ENCODE data around the gene HIVEP1.

HIVEP1 gene

DNA sequence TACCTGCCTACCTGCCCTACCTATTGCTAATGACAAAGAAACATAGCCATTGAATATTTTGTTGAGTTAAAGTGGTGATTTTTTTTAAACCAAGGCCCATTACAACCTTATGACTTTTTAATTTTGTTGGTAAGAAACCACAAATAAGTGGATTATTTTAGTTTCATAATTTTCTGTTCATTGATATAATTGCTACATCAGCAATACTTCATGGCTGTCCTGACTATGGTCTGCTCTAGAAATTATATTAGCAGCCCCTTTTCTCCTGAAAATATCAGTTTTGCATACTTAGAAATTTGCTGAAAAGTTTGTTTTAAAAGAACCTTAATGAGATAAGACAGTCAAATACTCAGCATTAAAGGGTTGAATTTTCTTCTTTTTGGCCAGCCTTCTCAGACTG, 106.5 kb downstream of the HIVEP1 start:
- Histone ChIP-seq H3K27ac (replicated peaks; ENCODE audit: low read length) (no peak overlapping the region), H3K18ac (ENCODE audit: low read length) (no peak overlapping the region), H3K27me3 (ENCODE audit: control insufficient read depth in 3 of 3, insufficient read depth in 3 of 3, low read depth in 1 of 3, low read length in 3 of 3) (no peaks in the 10 kb centered on the region), H3K9me3 (replicated peaks in 1 of 2; ENCODE audit: control insufficient read depth in 2 of 2, insufficient read depth in 1 of 2, low read depth in 1 of 2, low read length in 2 of 2) (peaks cover 10 to 15% of the 10 kb centered on the region in 2 donors), H4K8ac (ENCODE audit: low read depth, low read length) (no peak overlapping the region), H3K4me3 (ENCODE audit: low read length in 2 of 2) (no peak overlapping the region), H3K9ac (ENCODE audit: low read depth, low read length, poor library complexity) (no peak overlapping the region), H3K4ac (ENCODE audit: low read length) (no peak overlapping the region), H3K36me3 (replicated peaks in 1 of 2; ENCODE audit: control insufficient read depth in 2 of 2, insufficient read depth in 2 of 2, low read length in 2 of 2) (peaks cover 25 to 31% of the 10 kb centered on the region in 2 donors), H3K4me1 (ENCODE audit: control insufficient read depth in 2 of 2, insufficient read depth in 1 of 2, low read depth in 1 of 2, low read length in 2 of 2) (peaks cover 2 to 5% of the 10 kb centered on the region in 2 donors), H2BK12ac (ENCODE audit: low read length) (no peak overlapping the region), H3K4me2 (ENCODE audit: insufficient read depth, low read length, poor library complexity, severe bottlenecking) (no peak overlapping the region), H2BK15ac (ENCODE audit: low read length) (no peak overlapping the region), H4K91ac (ENCODE audit: low read depth, low read length, poor library complexity) (no peak overlapping the region), H2BK5ac (ENCODE audit: low read length) (no peak overlapping the region), H3K23ac (ENCODE audit: low read depth, low read length, poor library complexity) (no peak overlapping the region), H2AFZ (ENCODE audit: low read length) (peak overlapping the region; percentile 56), H2AK5ac (ENCODE audit: low read depth, low read length) (no peak overlapping the region), H3K79me1 (ENCODE audit: low read depth, low read length) (peaks cover 2% of the 10 kb centered on the region), H2BK120ac (ENCODE audit: low read depth, low read length) (no peak overlapping the region), H3K14ac (ENCODE audit: low read length) (no peak overlapping the region)
- DNase-seq (ENCODE audit: low spot score), result no peak

DNA sequence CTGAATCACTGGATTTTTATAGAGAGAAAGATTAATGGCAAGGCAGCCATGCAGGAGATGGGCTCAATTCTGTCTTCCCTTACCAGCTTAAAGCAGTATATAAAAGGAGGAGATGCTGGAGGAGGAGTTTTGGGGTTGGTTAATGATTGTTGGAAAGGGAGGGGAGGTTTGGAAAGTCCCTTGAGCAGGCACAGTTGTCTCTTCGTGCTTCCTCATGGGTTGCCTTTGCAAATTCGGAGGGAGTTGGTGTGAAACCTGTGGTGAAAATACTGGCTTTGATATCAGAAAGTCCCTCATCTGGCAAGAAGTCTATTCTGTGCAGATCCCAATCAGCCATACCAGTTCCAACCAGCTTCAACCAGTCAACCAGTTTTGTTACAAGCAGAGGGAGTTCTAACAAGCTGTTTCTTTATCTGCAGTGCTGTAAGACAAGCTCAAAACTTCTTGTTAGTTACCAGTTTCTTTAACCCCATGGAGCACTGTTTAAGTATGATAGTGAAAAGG, 107.0 kb downstream of the HIVEP1 start:
- WGBS, 2 donors (ENCODE audit: extremely low coverage in 2 of 2, insufficient read length in 2 of 2, insufficient replicate concordance in 1 of 2), result no CpG with 5 or more reads among the region's 2 CpGs
- Histone ChIP-seq H3K14ac (ENCODE audit: low read length) (no peak overlapping the region), H4K91ac (ENCODE audit: low read depth, low read length, poor library complexity) (no peak overlapping the region), H3K18ac (ENCODE audit: low read length) (no peak overlapping the region), H2AFZ (ENCODE audit: low read length) (peak overlapping the region; percentile 56), H3K36me3 (replicated peaks in 1 of 2; ENCODE audit: control insufficient read depth in 2 of 2, insufficient read depth in 2 of 2, low read length in 2 of 2) (peaks cover 25 to 37% of the 10 kb centered on the region in 2 donors), H2BK5ac (ENCODE audit: low read length) (no peak overlapping the region), H3K23ac (ENCODE audit: low read depth, low read length, poor library complexity) (no peak overlapping the region), H2BK120ac (ENCODE audit: low read depth, low read length) (no peak overlapping the region), H3K4me1 (ENCODE audit: control insufficient read depth in 2 of 2, insufficient read depth in 1 of 2, low read depth in 1 of 2, low read length in 2 of 2) (peaks cover 2 to 5% of the 10 kb centered on the region in 2 donors), H3K4me2 (ENCODE audit: insufficient read depth, low read length, poor library complexity, severe bottlenecking) (no peak overlapping the region), H3K9ac (ENCODE audit: low read depth, low read length, poor library complexity) (no peak overlapping the region), H2BK15ac (ENCODE audit: low read length) (no peak overlapping the region), H3K4ac (ENCODE audit: low read length) (no peak overlapping the region), H3K79me1 (ENCODE audit: low read depth, low read length) (no peaks in the 10 kb centered on the region), H3K4me3 (ENCODE audit: low read length in 2 of 2) (no peak overlapping the region), H2AK5ac (ENCODE audit: low read depth, low read length) (no peak overlapping the region), H3K27me3 (ENCODE audit: control insufficient read depth in 3 of 3, insufficient read depth in 3 of 3, low read depth in 1 of 3, low read length in 3 of 3) (no peaks in the 10 kb centered on the region), H3K9me3 (replicated peaks in 1 of 2; ENCODE audit: control insufficient read depth in 2 of 2, insufficient read depth in 1 of 2, low read depth in 1 of 2, low read length in 2 of 2) (peaks cover 10 to 15% of the 10 kb centered on the region in 2 donors), H4K8ac (ENCODE audit: low read depth, low read length) (no peak overlapping the region), H3K27ac (replicated peaks; ENCODE audit: low read length) (no peak overlapping the region), H2BK12ac (ENCODE audit: low read length) (no peak overlapping the region)
- no peak for DNase-seq (ENCODE audit: low spot score)

DNA sequence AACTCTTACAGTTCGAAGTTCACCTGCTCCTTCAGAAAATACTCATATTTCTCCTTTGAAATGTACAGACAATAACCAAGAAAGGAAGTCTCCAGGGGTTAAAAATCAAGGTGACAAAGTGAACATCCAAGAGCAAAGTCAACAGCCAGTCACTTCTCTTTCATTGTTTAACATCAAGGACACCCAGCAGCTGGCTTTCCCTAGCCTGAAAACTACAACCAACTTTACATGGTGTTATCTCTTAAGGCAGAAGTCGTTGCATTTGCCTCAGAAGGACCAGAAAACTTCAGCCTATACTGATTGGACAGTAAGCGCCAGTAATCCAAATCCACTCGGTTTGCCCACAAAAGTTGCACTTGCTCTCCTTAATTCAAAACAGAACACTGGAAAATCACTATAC, 113.3 kb downstream of the HIVEP1 start:
- no peak overlapping the region for H3K27ac ChIP-seq (replicated peaks; ENCODE audit: low read length)
- no peak overlapping the region for H3K9ac ChIP-seq (ENCODE audit: low read depth, low read length, poor library complexity)
- no peak overlapping the region for H3K4ac ChIP-seq (ENCODE audit: low read length)
- H2AFZ ChIP-seq (ENCODE audit: low read length), result no peak overlapping the region
- DNase-seq (ENCODE audit: low spot score), result no peak
- no peaks in the 10 kb centered on the region for H3K79me1 ChIP-seq (ENCODE audit: low read depth, low read length)
- H3K27me3 ChIP-seq (ENCODE audit: control insufficient read depth in 3 of 3, insufficient read depth in 3 of 3, low read depth in 1 of 3, low read length in 3 of 3), result no peaks in the 10 kb centered on the region
- no peaks in the 10 kb centered on the region for H3K4me1 ChIP-seq (ENCODE audit: control insufficient read depth in 2 of 2, insufficient read depth in 1 of 2, low read depth in 1 of 2, low read length in 2 of 2)
- H3K4me2 ChIP-seq (ENCODE audit: insufficient read depth, low read length, poor library complexity, severe bottlenecking), result no peak overlapping the region
- H2BK5ac ChIP-seq (ENCODE audit: low read length), result no peak overlapping the region
- H3K14ac ChIP-seq (ENCODE audit: low read length), result no peak overlapping the region
- H3K9me3 ChIP-seq (replicated peaks in 1 of 2; ENCODE audit: control insufficient read depth in 2 of 2, insufficient read depth in 1 of 2, low read depth in 1 of 2, low read length in 2 of 2), result peaks cover 8% of the 10 kb centered on the region in 2 donors
- no peak overlapping the region for H2BK120ac ChIP-seq (ENCODE audit: low read depth, low read length)
- H2AK5ac ChIP-seq (ENCODE audit: low read depth, low read length), result no peak overlapping the region
- H3K36me3 ChIP-seq (replicated peaks in 1 of 2; ENCODE audit: control insufficient read depth in 2 of 2, insufficient read depth in 2 of 2, low read length in 2 of 2), result peaks cover 26 to 41% of the 10 kb centered on the region in 2 donors
- no peak overlapping the region for H2BK15ac ChIP-seq (ENCODE audit: low read length)
- H4K8ac ChIP-seq (ENCODE audit: low read depth, low read length), result no peak overlapping the region
- H3K4me3 ChIP-seq (ENCODE audit: low read length in 2 of 2), result no peak overlapping the region
- H4K91ac ChIP-seq (ENCODE audit: low read depth, low read length, poor library complexity), result no peak overlapping the region
- no peak overlapping the region for H2BK12ac ChIP-seq (ENCODE audit: low read length)
- H3K18ac ChIP-seq (ENCODE audit: low read length), result no peak overlapping the region
- WGBS, 2 donors (ENCODE audit: extremely low coverage in 2 of 2, insufficient read length in 2 of 2, insufficient replicate concordance in 1 of 2), result no CpG with 5 or more reads among the region's 4 CpGs
- no peak overlapping the region for H3K23ac ChIP-seq (ENCODE audit: low read depth, low read length, poor library complexity)

DNA sequence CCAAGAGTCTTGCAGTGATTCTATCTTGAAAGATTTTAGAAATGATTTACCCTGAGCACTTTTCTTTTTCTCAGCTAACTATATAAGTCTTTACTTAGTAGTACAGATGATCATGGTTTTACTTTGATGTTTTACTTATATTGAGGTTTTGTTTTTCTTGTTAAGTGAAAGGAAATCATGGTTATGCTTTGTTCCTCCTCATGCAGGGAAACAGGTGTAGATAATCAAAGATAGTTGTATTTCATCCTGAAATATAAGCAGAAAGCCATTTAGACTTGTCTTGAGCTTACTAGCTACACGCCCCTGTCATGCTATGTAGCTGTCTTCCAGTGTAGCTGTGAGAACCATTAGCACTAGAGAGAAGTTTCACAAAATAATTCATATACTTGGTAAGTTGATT, 113.9 kb downstream of the HIVEP1 start:
- no peak overlapping the region for H3K18ac ChIP-seq (ENCODE audit: low read length)
- no CpG with 5 or more reads among the region's 1 CpG for WGBS, 2 donors (ENCODE audit: extremely low coverage in 2 of 2, insufficient read length in 2 of 2, insufficient replicate concordance in 1 of 2)
- H2AFZ ChIP-seq (ENCODE audit: low read length), result no peak overlapping the region
- no peak overlapping the region for H3K4me2 ChIP-seq (ENCODE audit: insufficient read depth, low read length, poor library complexity, severe bottlenecking)
- no peak overlapping the region for H3K4ac ChIP-seq (ENCODE audit: low read length)
- H3K4me3 ChIP-seq (ENCODE audit: low read length in 2 of 2), result no peak overlapping the region
- no peak for DNase-seq (ENCODE audit: low spot score)
- H3K79me1 ChIP-seq (ENCODE audit: low read depth, low read length), result no peaks in the 10 kb centered on the region
- H3K27me3 ChIP-seq (ENCODE audit: control insufficient read depth in 3 of 3, insufficient read depth in 3 of 3, low read depth in 1 of 3, low read length in 3 of 3), result no peaks in the 10 kb centered on the region
- peaks cover 4 to 8% of the 10 kb centered on the region in 2 donors for H3K9me3 ChIP-seq (replicated peaks in 1 of 2; ENCODE audit: control insufficient read depth in 2 of 2, insufficient read depth in 1 of 2, low read depth in 1 of 2, low read length in 2 of 2)
- H4K8ac ChIP-seq (ENCODE audit: low read depth, low read length), result no peak overlapping the region
- H3K14ac ChIP-seq (ENCODE audit: low read length), result no peak overlapping the region
- H3K9ac ChIP-seq (ENCODE audit: low read depth, low read length, poor library complexity), result no peak overlapping the region
- H2BK120ac ChIP-seq (ENCODE audit: low read depth, low read length), result no peak overlapping the region
- H2BK5ac ChIP-seq (ENCODE audit: low read length), result no peak overlapping the region
- H2BK15ac ChIP-seq (ENCODE audit: low read length), result no peak overlapping the region
- no peak overlapping the region for H3K27ac ChIP-seq (replicated peaks; ENCODE audit: low read length)
- no peak overlapping the region for H2BK12ac ChIP-seq (ENCODE audit: low read length)
- no peaks in the 10 kb centered on the region for H3K4me1 ChIP-seq (ENCODE audit: control insufficient read depth in 2 of 2, insufficient read depth in 1 of 2, low read depth in 1 of 2, low read length in 2 of 2)
- H3K36me3 ChIP-seq (replicated peaks in 1 of 2; ENCODE audit: control insufficient read depth in 2 of 2, insufficient read depth in 2 of 2, low read length in 2 of 2), result peaks cover 20 to 39% of the 10 kb centered on the region in 2 donors
- no peak overlapping the region for H3K23ac ChIP-seq (ENCODE audit: low read depth, low read length, poor library complexity)
- no peak overlapping the region for H2AK5ac ChIP-seq (ENCODE audit: low read depth, low read length)
- H4K91ac ChIP-seq (ENCODE audit: low read depth, low read length, poor library complexity), result no peak overlapping the region

Data from neuronal stem cell (in vitro differentiated cells).